BLaER1 treated with 17β-estradiol and CSF1 and Interleukin-3, amounts not matched to agents 10 nM and 100 nM (cell line): ENCODE data around the gene PRTN3.

Source experiments
- H3K27ac ChIP-seq, 11 experiments: shearing (Covaris generic); formaldehyde crosslinking; 2 replicates each; pipeline ENCODE4 v1.8.1; 2022
- H3K27me3 ChIP-seq, 11 experiments: shearing (Covaris generic); formaldehyde crosslinking; 2 replicates each; pipeline ENCODE4 v1.8.1; 2022
- H3K36me3 ChIP-seq, 11 experiments: shearing (Covaris generic); formaldehyde crosslinking; 2 replicates each; pipeline ENCODE4 v1.8.1; 2022
- H3K4me1 ChIP-seq, 10 experiments: shearing (Covaris generic); formaldehyde crosslinking; 2 replicates each; pipeline ENCODE4 v1.8.1; 2022
- H3K4me2 ChIP-seq, 11 experiments: shearing (Covaris generic); formaldehyde crosslinking; 2 replicates each; pipeline ENCODE4 v1.8.1; 2022
- H3K4me3 ChIP-seq, 10 experiments: shearing (Covaris generic); formaldehyde crosslinking; 2 replicates each; pipeline ENCODE4 v1.8.1; 2022
- H3K9ac ChIP-seq, 11 experiments: shearing (Covaris generic); formaldehyde crosslinking; 2 replicates each; pipeline ENCODE4 v1.8.1; 2022
- H3K9me3 ChIP-seq, 11 experiments: shearing (Covaris generic); formaldehyde crosslinking; replicated peaks in 1 of 11; 2 replicates each; pipeline ENCODE4 v1.8.1; 2022
- H4K20me1 ChIP-seq, 11 experiments: shearing (Covaris generic); formaldehyde crosslinking; 2 replicates each; pipeline ENCODE4 v1.8.1; 2022
- Cebpa-rat ChIP-seq, 11 experiments: shearing (Covaris generic); IDR thresholded peaks; 2 replicates each; pipeline ENCODE4 v1.8.1; 2022

The PRTN3 gene

GRCh38 chr19:796692-797527 lies 43.9 kb upstream of the PRTN3 start, which contains the start of gene PTBP1:
PTBP1 (plus strand) TSS chr19:797452; CDS start chr19:797498, 46 bp downstream.
- Histone ChIP-seq H3K4me1 (peaks cover 33 to 47% (median 45%) of the 10 kb centered on the region in 10 experiments), H3K36me3 (peaks cover 26 to 40% (median 39%) of the 10 kb centered on the region in 11 experiments), H3K9ac (peak within 1 kb of the TSS; percentile 93 to 99 (median 97)), H3K4me3 (peak within 1 kb of the TSS; percentile 85 to 100 (median 99)), H3K27me3 (no peaks in the 10 kb centered on the region), H3K27ac (peak within 1 kb of the TSS; percentile 92 to 99 (median 96)), H3K9me3 (peaks cover 0 to 3% (median 0%) of the 10 kb centered on the region in 11 experiments; a peak in 2 of 22 replicates), H4K20me1 (peaks cover 41 to 45% (median 42%) of the 10 kb centered on the region in 11 experiments), H3K4me2 (peak within 1 kb of the TSS; percentile 89 to 99 (median 96))
- no peak for TF ChIP-seq Cebpa-rat (IDR thresholded peaks at IDR 0.05)

GRCh38 chr19:797528-798414 lies 43.0 kb upstream of the PRTN3 start:
- Histone ChIP-seq H3K27ac (peak overlapping the region; percentile 92 to 99 (median 96)), H3K36me3 (peaks cover 35 to 49% (median 48%) of the 10 kb centered on the region in 11 experiments), H3K27me3 (no peaks in the 10 kb centered on the region), H3K9ac (peak overlapping the region; percentile 93 to 99 (median 97)), H3K4me1 (peaks cover 33 to 43% (median 39%) of the 10 kb centered on the region in 10 experiments), H3K4me2 (peak overlapping the region; percentile 85 to 99 (median 96)), H4K20me1 (peaks cover 50 to 54% (median 51%) of the 10 kb centered on the region in 11 experiments), H3K4me3 (peak overlapping the region; percentile 85 to 100 (median 99)), H3K9me3 (peaks cover 0 to 3% (median 0%) of the 10 kb centered on the region in 11 experiments; a peak in 2 of 22 replicates)
- TF ChIP-seq Cebpa-rat (IDR thresholded peaks at IDR 0.05), result no peak

GRCh38 chr19:798415-799075 lies 42.3 kb upstream of the PRTN3 start:
- TF ChIP-seq Cebpa-rat (IDR thresholded peaks at IDR 0.05), result no peak
- Histone ChIP-seq H3K4me1 (peaks cover 33 to 43% (median 39%) of the 10 kb centered on the region in 10 experiments), H3K9ac (peak overlapping the region; percentile 93 to 99 (median 97)), H4K20me1 (peaks cover 57 to 62% (median 58%) of the 10 kb centered on the region in 11 experiments), H3K27me3 (no peaks in the 10 kb centered on the region), H3K4me2 (peak overlapping the region; percentile 85 to 99 (median 96)), H3K9me3 (peaks cover 0 to 3% (median 0%) of the 10 kb centered on the region in 11 experiments; a peak in 2 of 22 replicates), H3K27ac (peak overlapping the region; percentile 92 to 99 (median 96); a peak in 21 of 22 replicates), H3K36me3 (peaks cover 42 to 57% (median 56%) of the 10 kb centered on the region in 11 experiments), H3K4me3 (peak overlapping the region; percentile 85 to 100 (median 99))

GRCh38 chr19:799076-799881 lies 41.5 kb upstream of the PRTN3 start:
- peak overlapping the region; percentile 85 to 100 (median 99) for H3K4me3 ChIP-seq
- TF ChIP-seq Cebpa-rat (IDR thresholded peaks at IDR 0.05), result no peak
- peaks cover 65 to 69% (median 66%) of the 10 kb centered on the region in 11 experiments for H4K20me1 ChIP-seq
- peak overlapping the region; percentile 92 to 99 (median 96); a peak in 21 of 22 replicates for H3K27ac ChIP-seq
- H3K9me3 ChIP-seq, result peaks cover 0 to 3% (median 0%) of the 10 kb centered on the region in 11 experiments; a peak in 2 of 22 replicates
- peaks cover 50 to 64% (median 63%) of the 10 kb centered on the region in 11 experiments for H3K36me3 ChIP-seq
- peak overlapping the region; percentile 93 to 99 (median 97) for H3K9ac ChIP-seq
- peaks cover 33 to 43% (median 39%) of the 10 kb centered on the region in 10 experiments for H3K4me1 ChIP-seq
- peak overlapping the region; percentile 85 to 99 (median 96) for H3K4me2 ChIP-seq
- H3K27me3 ChIP-seq, result no peaks in the 10 kb centered on the region

GRCh38 chr19:800360-801029 lies 40.3 kb upstream of the PRTN3 start:
- Histone ChIP-seq H3K4me3 (peak overlapping the region in 9 of 10 experiments; percentile 85 to 100 (median 99); a peak in 14 of 20 replicates), H3K36me3 (peaks cover 62 to 76% (median 75%) of the 10 kb centered on the region in 11 experiments), H4K20me1 (peaks cover 77 to 81% (median 78%) of the 10 kb centered on the region in 11 experiments), H3K4me1 (peaks cover 33 to 43% (median 39%) of the 10 kb centered on the region in 10 experiments), H3K27ac (peak overlapping the region in 2 of 11 experiments; percentile 7 to 8; a peak in 1 of 22 replicates), H3K9ac (peak overlapping the region; percentile 93 to 99 (median 97); a peak in 21 of 22 replicates), H3K9me3 (peaks cover 0 to 3% (median 0%) of the 10 kb centered on the region in 11 experiments; a peak in 2 of 22 replicates), H3K27me3 (no peaks in the 10 kb centered on the region), H3K4me2 (peak overlapping the region; percentile 85 to 99 (median 96))
- TF ChIP-seq Cebpa-rat (IDR thresholded peaks at IDR 0.05), result no peak

GRCh38 chr19:801030-801860 lies 39.6 kb upstream of the PRTN3 start:
- no peaks in the 10 kb centered on the region for H3K27me3 ChIP-seq
- H4K20me1 ChIP-seq, result peaks cover 84 to 89% (median 85%) of the 10 kb centered on the region in 11 experiments
- no peak for TF ChIP-seq Cebpa-rat (IDR thresholded peaks at IDR 0.05)
- peaks cover 69 to 84% (median 83%) of the 10 kb centered on the region in 11 experiments for H3K36me3 ChIP-seq
- H3K9ac ChIP-seq, result peak overlapping the region; percentile 18 to 99 (median 96); a peak in 18 of 22 replicates
- peak overlapping the region in 2 of 11 experiments; percentile 16 to 29; a peak in 3 of 22 replicates for H3K27ac ChIP-seq
- H3K4me1 ChIP-seq, result peaks cover 30 to 37% (median 34%) of the 10 kb centered on the region in 10 experiments
- peak overlapping the region in 4 of 10 experiments; percentile 31 to 99 (median 99); a peak in 5 of 20 replicates for H3K4me3 ChIP-seq
- peak overlapping the region; percentile 85 to 99 (median 96); a peak in 21 of 22 replicates for H3K4me2 ChIP-seq
- peaks cover 0 to 3% (median 0%) of the 10 kb centered on the region in 11 experiments; a peak in 2 of 22 replicates for H3K9me3 ChIP-seq
